Measurements from ENCODE around the gene SEMA5A. TPM values are rescaled to one million over a fixed set of nuclear protein-coding genes. Genes with fewer than 3 reads are reported as not detected.

SEMA5A gene
- polyA plus RNA-seq, 3 donors = not detected

GRCh38 chr5:9302218-9302617, 243.7 kb downstream of the SEMA5A start:
- Histone ChIP-seq H4K20me1 (ENCODE audit: insufficient read depth, low read length) (no peaks in the 10 kb centered on the region), H3K4me3 (replicated peaks in 1 of 3; ENCODE audit: low read depth in 2 of 3, low read length in 3 of 3) (no peak overlapping the region), H3K9me3 (replicated peaks in 1 of 2; ENCODE audit: control insufficient read depth in 1 of 2, insufficient read depth in 1 of 2, low read length in 2 of 2) (no peaks in the 10 kb centered on the region), H3K9ac (ENCODE audit: insufficient read depth, low read length, poor library complexity, severe bottlenecking) (no peak overlapping the region), H3K27ac (ENCODE audit: low read depth in 1 of 2, low read length in 2 of 2) (no peak overlapping the region), H3K4me2 (replicated peaks; ENCODE audit: extremely low read depth, low read length, poor library complexity, severe bottlenecking) (no peak overlapping the region), H2AFZ (ENCODE audit: insufficient read depth, low read depth, low read length, poor library complexity, severe bottlenecking) (no peak overlapping the region), H3K27me3 (ENCODE audit: control insufficient read depth in 2 of 2, insufficient read depth in 2 of 2, low read length in 2 of 2) (no peaks in the 10 kb centered on the region), H3K36me3 (replicated peaks in 1 of 2; ENCODE audit: control insufficient read depth in 1 of 2, insufficient read depth in 2 of 2, low read length in 2 of 2) (no peaks in the 10 kb centered on the region), H3K79me2 (ENCODE audit: insufficient read depth, low read length) (no peaks in the 10 kb centered on the region), H3K4me1 (ENCODE audit: control insufficient read depth in 1 of 2, insufficient read depth in 2 of 2, low read length in 2 of 2) (no peaks in the 10 kb centered on the region)
- TF ChIP-seq, protein P1, sequence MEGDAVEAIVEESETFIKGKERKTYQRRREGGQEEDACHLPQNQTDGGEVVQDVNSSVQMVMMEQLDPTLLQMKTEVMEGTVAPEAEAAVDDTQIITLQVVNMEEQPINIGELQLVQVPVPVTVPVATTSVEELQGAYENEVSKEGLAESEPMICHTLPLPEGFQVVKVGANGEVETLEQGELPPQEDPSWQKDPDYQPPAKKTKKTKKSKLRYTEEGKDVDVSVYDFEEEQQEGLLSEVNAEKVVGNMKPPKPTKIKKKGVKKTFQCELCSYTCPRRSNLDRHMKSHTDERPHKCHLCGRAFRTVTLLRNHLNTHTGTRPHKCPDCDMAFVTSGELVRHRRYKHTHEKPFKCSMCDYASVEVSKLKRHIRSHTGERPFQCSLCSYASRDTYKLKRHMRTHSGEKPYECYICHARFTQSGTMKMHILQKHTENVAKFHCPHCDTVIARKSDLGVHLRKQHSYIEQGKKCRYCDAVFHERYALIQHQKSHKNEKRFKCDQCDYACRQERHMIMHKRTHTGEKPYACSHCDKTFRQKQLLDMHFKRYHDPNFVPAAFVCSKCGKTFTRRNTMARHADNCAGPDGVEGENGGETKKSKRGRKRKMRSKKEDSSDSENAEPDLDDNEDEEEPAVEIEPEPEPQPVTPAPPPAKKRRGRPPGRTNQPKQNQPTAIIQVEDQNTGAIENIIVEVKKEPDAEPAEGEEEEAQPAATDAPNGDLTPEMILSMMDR (IDR thresholded peaks at IDR 0.05) = no peak
- DNase-seq = no peak
- intact Hi-C loops (cut with micrococcal nuclease) = no loop called here
- Mint-ChIP-seq H3K9me3 (peaks cover 0 to 4% (median 2%) of the 10 kb centered on the region in 7 donors), H3K36me3 (no peaks in the 10 kb centered on the region), H3K4me1 (no peaks in the 10 kb centered on the region), H3K27me3 (ENCODE audit: low read depth in 3 of 3) (no peaks in the 10 kb centered on the region), H3K27ac (no peak overlapping the region), H3K4me3 (no peak overlapping the region)
- 67% methylated on average over 1 of the region's 2 CpGs for WGBS (ENCODE audit: insufficient coverage)

- Histone ChIP-seq H2AFZ (ENCODE audit: insufficient read depth, low read depth, low read length, poor library complexity, severe bottlenecking) (no peak overlapping the region), H3K4me3 (replicated peaks in 1 of 3; ENCODE audit: low read depth in 2 of 3, low read length in 3 of 3) (no peak overlapping the region), H3K79me2 (ENCODE audit: insufficient read depth, low read length) (no peaks in the 10 kb centered on the region), H3K4me1 (ENCODE audit: control insufficient read depth in 1 of 2, insufficient read depth in 2 of 2, low read length in 2 of 2) (no peaks in the 10 kb centered on the region), H3K27ac (ENCODE audit: low read depth in 1 of 2, low read length in 2 of 2) (no peak overlapping the region), H3K9me3 (replicated peaks in 1 of 2; ENCODE audit: control insufficient read depth in 1 of 2, insufficient read depth in 1 of 2, low read length in 2 of 2) (no peaks in the 10 kb centered on the region), H3K4me2 (replicated peaks; ENCODE audit: extremely low read depth, low read length, poor library complexity, severe bottlenecking) (no peak overlapping the region), H3K9ac (ENCODE audit: insufficient read depth, low read length, poor library complexity, severe bottlenecking) (no peak overlapping the region), H4K20me1 (ENCODE audit: insufficient read depth, low read length) (no peaks in the 10 kb centered on the region), H3K27me3 (ENCODE audit: control insufficient read depth in 2 of 2, insufficient read depth in 2 of 2, low read length in 2 of 2) (no peaks in the 10 kb centered on the region), H3K36me3 (replicated peaks in 1 of 2; ENCODE audit: control insufficient read depth in 1 of 2, insufficient read depth in 2 of 2, low read length in 2 of 2) (no peaks in the 10 kb centered on the region)
- DNase-seq = no peak
- Mint-ChIP-seq H3K27ac (no peak overlapping the region), H3K36me3 (no peaks in the 10 kb centered on the region), H3K4me3 (no peak overlapping the region), H3K27me3 (ENCODE audit: low read depth in 3 of 3) (no peaks in the 10 kb centered on the region), H3K9me3 (peaks cover 0 to 4% (median 2%) of the 10 kb centered on the region in 7 donors), H3K4me1 (no peaks in the 10 kb centered on the region)
- 97% methylated on average over 6 of the region's 6 CpGs for WGBS (ENCODE audit: insufficient coverage)
- intact Hi-C loops (cut with micrococcal nuclease) = no loop called here
- TF ChIP-seq, protein P1 (IDR thresholded peaks at IDR 0.05) = no peak
Measured at GRCh38 chr5:9301200-9301599, 244.7 kb downstream of the SEMA5A start.
